MV-4-11 (cell line): ENCODE measurements around the gene DRAM2.
"Not testable (repeated sequence)": the region's sequence is repeated elsewhere in the genome, so short reads cannot be mapped to it uniquely, and the experiment has no call there.

Experiments used
- DNase-seq: peaks from one replicate; lab custom pipeline; 2025; lab: John Stamatoyannopoulos, UW

DRAM2 gene

DNA sequence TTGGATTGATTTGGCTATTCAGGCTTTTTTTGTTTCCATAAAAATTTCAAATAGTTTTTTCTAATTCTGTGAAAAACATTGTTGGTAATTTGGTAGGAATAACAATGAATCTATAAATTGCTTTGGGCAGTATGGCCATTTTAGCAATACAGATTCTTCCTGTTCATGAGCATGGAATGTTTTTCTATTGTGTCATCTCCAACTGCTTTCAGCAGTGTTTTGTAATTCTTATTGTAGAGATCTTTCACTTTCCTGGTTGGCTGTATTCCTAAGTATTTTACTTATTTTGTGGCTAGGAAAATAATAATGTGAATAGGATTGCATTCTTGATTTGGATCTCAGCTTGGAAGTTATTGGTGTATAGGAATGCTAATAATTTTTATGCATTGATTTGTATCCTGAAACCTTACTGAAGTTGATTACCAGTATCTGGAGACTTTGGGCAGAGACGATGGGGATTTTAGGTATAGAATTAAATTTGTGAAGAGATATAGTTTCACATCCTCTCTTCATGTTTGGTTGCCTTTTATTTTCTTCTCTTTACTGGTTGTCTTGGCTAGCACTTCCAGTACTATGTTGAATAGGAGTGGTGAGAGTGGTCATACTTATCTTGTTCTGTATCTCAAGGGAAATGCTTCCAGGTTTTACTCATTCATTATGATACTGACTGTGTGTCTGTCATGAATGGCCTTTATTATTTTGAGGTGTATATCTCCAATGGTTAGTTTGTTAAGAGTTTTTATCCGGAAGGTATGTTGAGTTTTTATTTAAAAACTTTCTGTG, 57.3 kb downstream of the DRAM2 start:
- DNase-seq = no peak

DNA sequence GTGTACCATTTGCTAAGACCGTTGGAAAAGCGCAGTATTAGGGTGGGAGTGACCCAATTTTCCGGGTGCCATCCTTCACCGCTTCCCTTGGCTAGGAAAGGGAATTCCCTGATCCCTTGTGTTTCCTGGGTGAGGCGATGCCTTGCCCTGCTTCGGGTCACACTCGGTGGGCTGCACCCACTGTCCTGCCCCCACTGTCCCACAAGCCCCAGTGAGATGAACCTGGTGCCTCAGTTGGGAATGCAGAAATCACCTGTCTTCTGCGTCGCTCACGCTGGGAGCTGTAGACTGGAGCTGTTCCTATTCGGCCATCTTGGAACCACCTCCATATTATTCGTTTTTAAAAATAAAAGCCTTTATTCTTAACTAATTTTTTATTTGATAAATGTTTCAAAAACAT, 60.6 kb downstream of the DRAM2 start:
- DNase-seq = not testable (repeated sequence)

DNA sequence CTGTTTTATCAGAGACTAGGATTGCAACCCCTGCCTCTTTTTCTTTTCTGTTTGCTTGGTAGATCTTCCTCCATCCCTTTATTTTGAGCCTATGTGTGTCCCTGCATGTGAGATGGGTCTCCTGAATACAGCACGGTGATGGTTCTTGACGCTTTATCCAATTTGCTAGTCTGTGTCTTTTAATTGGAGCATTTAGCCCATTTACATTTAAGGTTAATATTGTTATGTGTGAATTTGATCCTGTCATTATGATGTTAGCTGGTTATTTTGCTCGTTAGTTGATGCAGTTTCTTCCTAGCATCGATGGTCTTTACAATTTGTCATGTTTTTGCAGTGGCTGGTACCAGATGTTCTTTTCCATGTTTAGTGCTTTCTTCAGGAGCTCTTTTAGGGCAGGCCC, 62.6 kb downstream of the DRAM2 start:
- DNase-seq = not testable (repeated sequence)
